ENCODE data around the gene ZNF329. TPM values are rescaled to one million over a fixed set of nuclear protein-coding genes. Genes with fewer than 3 reads are reported as not detected.

The ZNF329 gene
- total and polyA plus RNA-seq, 2 donors (not counting 1 experiment from before 2014, with no cell fraction given) = 6.8 to 21.1 TPM

DNA sequence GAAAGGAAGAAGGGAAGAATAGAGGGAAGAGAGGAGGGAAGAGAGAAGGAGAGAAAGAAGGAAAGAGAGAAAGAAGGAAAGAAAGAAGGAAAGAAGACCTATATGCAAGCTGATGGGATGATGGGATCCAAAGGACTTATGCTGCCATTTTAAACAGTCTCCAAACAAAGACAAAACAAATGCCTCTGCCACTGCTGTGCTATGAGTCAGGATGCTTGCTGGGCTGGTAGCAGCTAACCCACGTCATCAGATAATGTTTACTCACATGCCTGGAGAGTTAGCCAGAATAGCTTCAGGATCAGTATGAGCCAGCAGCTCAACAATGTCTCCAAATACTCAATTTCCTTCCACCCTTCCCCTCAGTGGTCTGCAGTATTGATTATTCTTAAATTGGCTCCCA, 20.3 kb upstream of the ZNF329 start:
- Histone ChIP-seq H3K27me3 (ENCODE audit: control insufficient read depth, insufficient read depth, low read length) (no peaks in the 10 kb centered on the region), H3K9me3 (ENCODE audit: control insufficient read depth, insufficient read depth, low read depth, low read length) (no peaks in the 10 kb centered on the region), H2AFZ (ENCODE audit: low read length) (no peak overlapping the region), H3K4me3 (replicated peaks in 1 of 4; ENCODE audit: control extremely low read depth in 1 of 4, insufficient read depth in 1 of 4, low read depth in 3 of 4, low read length in 4 of 4) (no peak overlapping the region), H3K4me2 (ENCODE audit: extremely low read depth, insufficient read depth, low read length) (no peak overlapping the region), H3K36me3 (ENCODE audit: control insufficient read depth, insufficient read depth, low read length) (no peaks in the 10 kb centered on the region), H4K20me1 (ENCODE audit: control insufficient read depth, extremely low read depth, insufficient read depth, low read length) (no peaks in the 10 kb centered on the region), H3K27ac (ENCODE audit: insufficient read depth, low read length) (no peak overlapping the region), H3K9ac (ENCODE audit: insufficient read depth, low read length) (no peak overlapping the region), H3K4me1 (ENCODE audit: control insufficient read depth, extremely low read depth, insufficient read depth, low read length) (no peaks in the 10 kb centered on the region), H3K79me2 (ENCODE audit: control insufficient read depth, insufficient read depth, low read length) (no peaks in the 10 kb centered on the region)
- DNase-seq (ENCODE audit: low read depth in 2 of 2) = peak in 1 of 2 donors; percentile 44
- TF ChIP-seq EZH2 (IDR thresholded peaks at IDR 0.05; ENCODE audit: low read length, missing control alignments) = no peak

DNA sequence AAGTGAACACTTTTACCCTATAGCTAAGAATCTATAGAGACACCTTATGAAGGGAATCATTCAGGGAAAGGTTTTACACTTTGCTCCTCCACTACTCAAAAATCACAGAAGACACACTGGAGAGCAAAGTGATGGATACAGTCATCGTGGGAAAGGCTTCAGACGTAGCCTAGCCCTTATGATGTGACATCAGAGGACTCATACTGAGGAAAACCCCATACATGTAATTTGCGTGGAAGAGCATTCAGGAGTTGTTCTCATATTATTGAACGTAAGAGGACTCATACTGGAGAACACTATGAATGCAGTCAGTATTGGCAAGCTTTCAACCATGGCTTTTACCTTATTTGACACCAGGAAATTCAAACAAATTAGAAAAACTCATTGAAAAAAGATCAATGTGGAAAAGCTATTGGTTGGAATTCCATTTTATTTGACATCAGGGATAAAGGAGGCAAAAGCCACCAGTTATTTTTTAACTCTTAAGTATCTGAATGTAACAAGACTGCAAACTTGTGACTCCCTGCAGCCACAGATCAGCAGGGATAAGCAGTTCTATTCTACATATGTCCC, 16.2 kb upstream of the ZNF329 start:
- Histone ChIP-seq H3K9me3 (ENCODE audit: control insufficient read depth, insufficient read depth, low read depth, low read length) (no peaks in the 10 kb centered on the region), H3K4me1 (ENCODE audit: control insufficient read depth, extremely low read depth, insufficient read depth, low read length) (no peaks in the 10 kb centered on the region), H3K36me3 (ENCODE audit: control insufficient read depth, insufficient read depth, low read length) (no peaks in the 10 kb centered on the region), H3K4me2 (ENCODE audit: extremely low read depth, insufficient read depth, low read length) (no peak overlapping the region), H3K4me3 (replicated peaks in 1 of 4; ENCODE audit: control extremely low read depth in 1 of 4, insufficient read depth in 1 of 4, low read depth in 3 of 4, low read length in 4 of 4) (no peak overlapping the region), H3K27me3 (ENCODE audit: control insufficient read depth, insufficient read depth, low read length) (no peaks in the 10 kb centered on the region), H4K20me1 (ENCODE audit: control insufficient read depth, extremely low read depth, insufficient read depth, low read length) (no peaks in the 10 kb centered on the region), H3K79me2 (ENCODE audit: control insufficient read depth, insufficient read depth, low read length) (no peaks in the 10 kb centered on the region), H2AFZ (ENCODE audit: low read length) (no peak overlapping the region), H3K9ac (ENCODE audit: insufficient read depth, low read length) (no peak overlapping the region), H3K27ac (ENCODE audit: insufficient read depth, low read length) (no peak overlapping the region)
- DNase-seq (ENCODE audit: low read depth in 2 of 2) = peak in 1 of 2 donors; percentile 5
- TF ChIP-seq, protein P1, sequence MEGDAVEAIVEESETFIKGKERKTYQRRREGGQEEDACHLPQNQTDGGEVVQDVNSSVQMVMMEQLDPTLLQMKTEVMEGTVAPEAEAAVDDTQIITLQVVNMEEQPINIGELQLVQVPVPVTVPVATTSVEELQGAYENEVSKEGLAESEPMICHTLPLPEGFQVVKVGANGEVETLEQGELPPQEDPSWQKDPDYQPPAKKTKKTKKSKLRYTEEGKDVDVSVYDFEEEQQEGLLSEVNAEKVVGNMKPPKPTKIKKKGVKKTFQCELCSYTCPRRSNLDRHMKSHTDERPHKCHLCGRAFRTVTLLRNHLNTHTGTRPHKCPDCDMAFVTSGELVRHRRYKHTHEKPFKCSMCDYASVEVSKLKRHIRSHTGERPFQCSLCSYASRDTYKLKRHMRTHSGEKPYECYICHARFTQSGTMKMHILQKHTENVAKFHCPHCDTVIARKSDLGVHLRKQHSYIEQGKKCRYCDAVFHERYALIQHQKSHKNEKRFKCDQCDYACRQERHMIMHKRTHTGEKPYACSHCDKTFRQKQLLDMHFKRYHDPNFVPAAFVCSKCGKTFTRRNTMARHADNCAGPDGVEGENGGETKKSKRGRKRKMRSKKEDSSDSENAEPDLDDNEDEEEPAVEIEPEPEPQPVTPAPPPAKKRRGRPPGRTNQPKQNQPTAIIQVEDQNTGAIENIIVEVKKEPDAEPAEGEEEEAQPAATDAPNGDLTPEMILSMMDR (conservative IDR thresholded peaks at IDR 0.05 in 1 of 2, IDR thresholded peaks at IDR 0.05 in 1 of 2; ENCODE audit: low read depth in 1 of 2, low read length in 2 of 2) = no peak
- TF ChIP-seq EZH2 (IDR thresholded peaks at IDR 0.05; ENCODE audit: low read length, missing control alignments) = no peak

DNA sequence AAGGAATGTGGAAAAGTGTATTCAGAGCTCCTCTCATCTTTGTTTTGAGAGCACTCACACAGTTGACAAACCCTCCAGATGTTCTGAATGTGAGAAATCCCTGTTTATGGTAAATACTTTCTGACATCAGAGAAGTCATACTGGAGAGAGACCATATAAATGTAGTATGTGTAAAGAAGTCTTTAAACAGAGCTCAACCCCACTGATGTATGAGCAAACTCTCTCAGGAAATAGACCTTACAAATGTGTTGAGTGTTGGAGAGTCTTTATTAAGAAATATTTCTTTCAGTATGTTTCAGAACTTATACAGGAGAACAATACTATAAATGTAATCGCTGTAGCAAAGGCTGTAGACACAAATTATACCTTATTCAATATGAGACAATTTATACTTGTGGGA, 15.7 kb upstream of the ZNF329 start:
- no peak for DNase-seq (ENCODE audit: low read depth in 2 of 2)
- H3K4me2 ChIP-seq (ENCODE audit: extremely low read depth, insufficient read depth, low read length) = no peak overlapping the region
- H2AFZ ChIP-seq (ENCODE audit: low read length) = no peak overlapping the region
- H3K27ac ChIP-seq (ENCODE audit: insufficient read depth, low read length) = no peak overlapping the region
- no peaks in the 10 kb centered on the region for H3K79me2 ChIP-seq (ENCODE audit: control insufficient read depth, insufficient read depth, low read length)
- H3K4me3 ChIP-seq (replicated peaks in 1 of 4; ENCODE audit: control extremely low read depth in 1 of 4, insufficient read depth in 1 of 4, low read depth in 3 of 4, low read length in 4 of 4) = no peak overlapping the region
- H3K9ac ChIP-seq (ENCODE audit: insufficient read depth, low read length) = no peak overlapping the region
- H3K36me3 ChIP-seq (ENCODE audit: control insufficient read depth, insufficient read depth, low read length) = no peaks in the 10 kb centered on the region
- TF ChIP-seq, protein P1 (conservative IDR thresholded peaks at IDR 0.05 in 1 of 2, IDR thresholded peaks at IDR 0.05 in 1 of 2; ENCODE audit: low read depth in 1 of 2, low read length in 2 of 2) = no peak
- TF ChIP-seq EZH2 (IDR thresholded peaks at IDR 0.05; ENCODE audit: low read length, missing control alignments) = no peak
- H4K20me1 ChIP-seq (ENCODE audit: control insufficient read depth, extremely low read depth, insufficient read depth, low read length) = no peaks in the 10 kb centered on the region
- no peaks in the 10 kb centered on the region for H3K9me3 ChIP-seq (ENCODE audit: control insufficient read depth, insufficient read depth, low read depth, low read length)
- no peaks in the 10 kb centered on the region for H3K4me1 ChIP-seq (ENCODE audit: control insufficient read depth, extremely low read depth, insufficient read depth, low read length)
- H3K27me3 ChIP-seq (ENCODE audit: control insufficient read depth, insufficient read depth, low read length) = no peaks in the 10 kb centered on the region

Data from fibroblast of lung (primary cell).